Panc1 (cell line): ENCODE measurements around the gene NFE2L3. TPM values are rescaled to one million over a fixed set of nuclear protein-coding genes. Genes with fewer than 3 reads are reported as not detected.

Experiments used
- ATAC-seq: fragments of 200-7000 bp; cut with Tn5 transposase; 2 replicates; pipeline ENCODE4 v1.9.1; 2020; ENCODE audit warnings: mild to moderate bottlenecking, moderate library complexity
- BruUV-seq: library from RNA; stranded (reverse); fragments of 400-500 nt; replicated peaks from 2 replicates; lab custom pipeline; 2021; lab: Mats Ljungman, UMichigan
- CTCF ChIA-PET: fragments of 300-600 bp; sonication (Branson Sonifier 250); formaldehyde crosslinking; loops from one replicate; lab custom pipeline; 2022; ENCODE audit warnings: antibody characterized with exemption; lab: Charles Lee
- POLR2A ChIA-PET: fragments of 300-600 bp; sonication (Branson Sonifier 250); formaldehyde crosslinking; loops from one replicate; lab custom pipeline; 2022; ENCODE audit warnings: antibody characterized with exemption; lab: Charles Lee
- DNase-seq: peaks from one replicate; pipeline ENCODE4 v3.0.0-alpha.2; 2010; ENCODE audit warnings: low read depth, low spot score
- H3K27ac ChIP-seq: 2 replicates; pipeline ENCODE4 v1.5.1; 2011; ENCODE audit warnings: mild to moderate bottlenecking, low read length, inconsistent platforms
- H3K27me3 ChIP-seq: fragments of 200-500 bp; sonication (Bioruptor generic); 2 replicates; pipeline ENCODE4 v1.6.0; 2014; ENCODE audit warnings: low read length, inconsistent platforms; ENCODE audit not compliant: control insufficient read depth, insufficient read depth
- H3K36me3 ChIP-seq: fragments of 200-500 bp; sonication (Bioruptor generic); 2 replicates; pipeline ENCODE4 v1.5.1; 2014; ENCODE audit warnings: inconsistent platforms, mild to moderate bottlenecking, low read length, moderate library complexity; ENCODE audit not compliant: control insufficient read depth, insufficient read depth
- H3K4me1 ChIP-seq: 2 replicates; pipeline ENCODE4 v1.5.1; 2011; ENCODE audit warnings: inconsistent platforms, mild to moderate bottlenecking, low read length, moderate library complexity; ENCODE audit not compliant: control insufficient read depth, insufficient read depth
- H3K4me3 ChIP-seq, 2 experiments: 2 replicates each; pipeline ENCODE4 v1.5.1; 2011 to 2012; ENCODE audit warnings: low read depth in 2 of 2, low read length in 2 of 2, mild to moderate bottlenecking in 2 of 2, inconsistent platforms in 1 of 2, moderate library complexity in 1 of 2
- H3K9me3 ChIP-seq: fragments of 200-500 bp; sonication (Bioruptor generic); 2 replicates; pipeline ENCODE4 v1.5.1; 2014; ENCODE audit warnings: low read depth, mild to moderate bottlenecking, inconsistent platforms, low read length, moderate library complexity; ENCODE audit not compliant: control insufficient read depth, insufficient read depth
- POLR2AphosphoS5 ChIP-seq: IDR thresholded peaks from 2 replicates; pipeline ENCODE4 v1.6.1; 2012; ENCODE audit warnings: mild to moderate bottlenecking, low read depth, low read length, moderate library complexity
- REST ChIP-seq, 2 experiments: IDR thresholded peaks; 2 replicates each; pipeline ENCODE4 v1.6.1; 2011 to 2012; ENCODE audit warnings: low read depth in 2 of 2, control low read depth in 1 of 2, low read length in 1 of 2, mild to moderate bottlenecking in 1 of 2, moderate library complexity in 1 of 2; ENCODE audit not compliant: insufficient read depth in 1 of 2
- SIN3A ChIP-seq: IDR thresholded peaks from 2 replicates; pipeline ENCODE4 v1.6.1; 2012; ENCODE audit warnings: low read depth, mild to moderate bottlenecking, low read length, moderate library complexity, borderline replicate concordance; ENCODE audit not compliant: insufficient read depth
- TCF7L2 ChIP-seq: IDR thresholded peaks from 2 replicates; pipeline ENCODE4 v1.6.1; 2011; ENCODE audit warnings: mild to moderate bottlenecking, low read depth, low read length, inconsistent platforms
- in situ Hi-C: cut with HindIII; loops from 2 replicates; pipeline ENCODE4 v1.10.0; 2016; ENCODE audit warnings: low sequenced_read_pairs, low pct_unique_long_range_greater_than_20kb
- intact Hi-C: fragments of 100-400 bp; cut with micrococcal nuclease; formaldehyde crosslinking; loops from one replicate; pipeline ENCODE4 v1.10.0; 2022; ENCODE audit not compliant: unreplicated experiment
- total RNA-seq: library from RNA; stranded (reverse); gene quantifications from one replicate; pipeline ENCODE4 v1.2.1, GENCODE V29; 2021; ENCODE audit not compliant: unreplicated experiment
- TF ChIP-seq, protein P1 (sequence below): fragments of 450-650 bp; IDR thresholded peaks from 2 replicates; pipeline ENCODE4 v1.5.1; 2017; ENCODE audit warnings: mild to moderate bottlenecking

Gene NFE2L3
- total RNA-seq, 1 experiment from 2014 or later, result 78.5 TPM

DNA sequence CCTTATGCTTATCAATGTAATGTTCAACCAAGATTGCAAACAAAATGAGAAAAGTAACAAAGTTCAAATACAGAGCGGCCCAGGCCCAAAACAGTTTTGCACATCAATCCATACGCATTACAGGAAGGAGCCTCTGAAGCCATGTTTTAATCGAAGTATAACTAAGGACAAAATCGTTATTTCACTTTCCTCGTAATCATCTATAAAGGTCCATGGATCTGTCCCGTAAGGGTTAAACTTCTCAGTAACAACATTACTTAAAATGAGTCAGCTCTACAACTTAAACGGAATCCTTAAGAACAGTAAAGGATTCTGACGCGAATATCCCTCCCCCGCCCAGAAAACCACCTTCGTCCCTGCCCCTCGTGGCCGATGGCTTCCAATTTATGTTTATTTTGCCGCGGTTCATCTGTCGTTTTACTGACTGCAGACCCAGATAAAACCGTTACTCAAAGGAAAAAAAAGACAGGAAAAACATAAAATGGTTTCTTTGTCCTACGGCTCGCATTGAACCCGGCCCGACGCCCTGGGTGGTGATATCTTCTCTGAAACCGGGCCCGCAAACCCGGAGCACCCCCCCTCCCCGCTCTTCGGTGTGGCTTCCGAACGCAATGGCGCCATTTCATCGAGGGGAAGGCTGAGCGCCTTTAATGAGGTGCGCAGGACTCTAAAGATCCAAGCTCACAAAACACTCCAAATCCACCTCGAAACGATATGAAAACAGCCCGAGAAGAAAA, 47.5 kb downstream of the NFE2L3 start:
- ATAC-seq, result no peak
- in situ Hi-C loops (no loop called here), intact Hi-C loops (loop anchor here (5.0 kb wide), 1 partner anchor 468 kb away; no protein-coding TSS in a partner anchor)
- peaks cover 65% of the 10 kb centered on the region for H3K36me3 ChIP-seq
- TF ChIP-seq, protein P1, sequence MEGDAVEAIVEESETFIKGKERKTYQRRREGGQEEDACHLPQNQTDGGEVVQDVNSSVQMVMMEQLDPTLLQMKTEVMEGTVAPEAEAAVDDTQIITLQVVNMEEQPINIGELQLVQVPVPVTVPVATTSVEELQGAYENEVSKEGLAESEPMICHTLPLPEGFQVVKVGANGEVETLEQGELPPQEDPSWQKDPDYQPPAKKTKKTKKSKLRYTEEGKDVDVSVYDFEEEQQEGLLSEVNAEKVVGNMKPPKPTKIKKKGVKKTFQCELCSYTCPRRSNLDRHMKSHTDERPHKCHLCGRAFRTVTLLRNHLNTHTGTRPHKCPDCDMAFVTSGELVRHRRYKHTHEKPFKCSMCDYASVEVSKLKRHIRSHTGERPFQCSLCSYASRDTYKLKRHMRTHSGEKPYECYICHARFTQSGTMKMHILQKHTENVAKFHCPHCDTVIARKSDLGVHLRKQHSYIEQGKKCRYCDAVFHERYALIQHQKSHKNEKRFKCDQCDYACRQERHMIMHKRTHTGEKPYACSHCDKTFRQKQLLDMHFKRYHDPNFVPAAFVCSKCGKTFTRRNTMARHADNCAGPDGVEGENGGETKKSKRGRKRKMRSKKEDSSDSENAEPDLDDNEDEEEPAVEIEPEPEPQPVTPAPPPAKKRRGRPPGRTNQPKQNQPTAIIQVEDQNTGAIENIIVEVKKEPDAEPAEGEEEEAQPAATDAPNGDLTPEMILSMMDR, result no peak
- 0 out of 2 replicates have a peak, but pooled peaks have one; percentile 21 for TF ChIP-seq SIN3A
- H3K4me1 ChIP-seq, result peaks cover 43% of the 10 kb centered on the region
- H3K9me3 ChIP-seq, result no peaks in the 10 kb centered on the region
- no peaks in the 10 kb centered on the region for H3K27me3 ChIP-seq
- no peak for DNase-seq
- BruUV-seq, result no TSS peak
- peak overlapping the region; percentile 97 to 98 for H3K4me3 ChIP-seq
- POLR2A ChIA-PET, result interaction anchor here (0.6 to 1.0 kb wide), 3 partner anchors 90 to 170 kb away, joined by 3 to 5 read pairs (median 4); no protein-coding TSS in a partner anchor
- CTCF ChIA-PET, result no interaction called here
- H3K27ac ChIP-seq, result peak overlapping the region; percentile 100

DNA sequence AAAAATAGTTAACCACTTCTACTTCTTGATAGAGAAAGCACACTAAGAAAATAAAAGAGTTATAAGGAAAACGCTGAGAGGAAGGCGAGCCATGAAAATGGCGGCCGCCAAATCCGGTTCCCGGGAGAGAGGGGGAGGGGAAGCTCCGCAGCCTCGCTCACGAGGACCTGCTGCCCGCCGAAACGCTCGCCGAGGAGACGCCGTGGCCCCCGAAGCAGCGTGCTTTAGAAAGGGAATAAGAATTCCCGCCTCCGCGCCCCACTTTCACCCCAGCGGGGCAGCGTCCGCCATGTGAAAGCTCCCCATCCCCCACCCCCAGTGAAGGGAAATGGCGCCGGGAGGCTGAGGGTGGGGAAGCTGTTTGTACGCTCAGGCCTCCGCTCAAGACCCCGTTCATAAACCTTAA, 48.0 kb downstream of the NFE2L3 start:
- intact Hi-C loops (loop anchor here (5.0 kb wide), 1 partner anchor 467 kb away; no protein-coding TSS in a partner anchor), in situ Hi-C loops (no loop called here)
- peaks cover 65% of the 10 kb centered on the region for H3K36me3 ChIP-seq
- ATAC-seq, result peak; percentile 41
- no peak for TF ChIP-seq TCF7L2
- TF ChIP-seq, protein P1, result no peak
- TF ChIP-seq POLR2AphosphoS5, result 0 out of 2 replicates have a peak, but pooled peaks have one; percentile 38
- peak; percentile 16; the same call in 1 of the 2 replicates for TF ChIP-seq SIN3A
- TF ChIP-seq REST (IDR thresholded peaks at IDR 0.05; ENCODE audit: insufficient read depth in 1 of 2, low read depth in 2 of 2, low read length in 1 of 2), result 0 out of 4 replicates have a peak, but pooled peaks have one; percentile 21 to 51
- H3K4me3 ChIP-seq, result peak overlapping the region; percentile 97 to 98
- no peaks in the 10 kb centered on the region for H3K27me3 ChIP-seq
- no TSS peak for BruUV-seq
- H3K27ac ChIP-seq, result peak overlapping the region; percentile 100
- H3K4me1 ChIP-seq, result peaks cover 40% of the 10 kb centered on the region
- CTCF ChIA-PET, result no interaction called here
- H3K9me3 ChIP-seq, result no peaks in the 10 kb centered on the region
- no peak for DNase-seq
- POLR2A ChIA-PET, result interaction anchor here (0.6 to 1.0 kb wide), 3 partner anchors 90 to 170 kb away, joined by 3 to 5 read pairs (median 4); no protein-coding TSS in a partner anchor
